Measurements from ENCODE around the gene TNS3.

The TNS3 gene

DNA sequence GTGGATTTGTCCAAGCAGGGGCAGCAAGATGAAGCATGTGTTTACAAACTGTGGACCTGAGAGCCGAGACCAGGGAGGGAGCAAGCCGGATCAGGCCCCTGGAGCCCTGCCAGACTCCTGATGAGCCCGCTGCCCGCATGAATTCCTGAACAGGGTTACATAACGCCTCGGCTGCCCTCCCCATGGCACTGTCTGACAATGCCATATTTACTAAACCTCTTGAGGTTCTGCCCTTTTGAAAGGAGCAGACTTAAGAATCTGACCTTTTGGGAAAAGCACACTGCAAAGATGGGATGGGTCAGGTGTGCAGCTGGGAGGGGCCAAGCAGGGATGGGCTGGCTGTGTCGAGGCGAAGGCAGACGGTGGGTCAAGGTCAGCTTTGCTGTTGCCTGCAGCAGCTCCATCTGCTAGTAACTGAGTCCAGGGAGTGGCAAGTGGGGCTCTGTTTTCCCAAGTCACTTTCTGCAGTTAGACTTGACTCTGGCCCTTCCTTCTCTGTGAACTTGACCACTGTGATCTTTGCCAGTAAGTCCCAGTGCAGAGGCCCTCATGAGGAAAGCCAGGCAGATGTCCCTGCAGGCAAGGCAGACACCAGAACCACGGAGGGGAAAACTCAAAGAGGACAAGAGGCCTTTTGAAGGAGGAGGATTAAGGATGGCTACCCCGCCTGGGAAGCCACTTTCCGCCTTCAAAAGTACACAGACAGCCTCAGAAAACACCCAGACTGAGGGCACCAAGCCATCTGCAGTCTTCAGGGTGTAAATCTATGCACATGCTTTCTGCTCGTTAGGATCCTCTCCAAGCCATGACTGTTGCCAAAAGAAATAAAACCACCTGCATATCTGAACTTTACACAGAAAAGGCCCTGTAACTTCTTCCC, 175.8 kb downstream of the TNS3 start:
- peaks cover 0 to 5% of the 10 kb centered on the region in 2 donors for H3K36me3 ChIP-seq (ENCODE audit: control insufficient read depth in 2 of 2, insufficient read depth in 2 of 2, low read length in 2 of 2)
- H3K4me3 ChIP-seq (ENCODE audit: low read length in 2 of 2): peak overlapping the region in 1 of 2 donors; percentile 35
- H3K27me3 ChIP-seq (ENCODE audit: control insufficient read depth in 1 of 2, insufficient read depth in 2 of 2, low read length in 2 of 2): no peaks in the 10 kb centered on the region
- peak overlapping the region in 1 of 2 donors; percentile 47 for H3K9ac ChIP-seq (ENCODE audit: low read length in 2 of 2)
- peak overlapping the region; percentile 67 for H3K27ac ChIP-seq (ENCODE audit: low read length)
- no peaks in the 10 kb centered on the region for H3K9me3 ChIP-seq (ENCODE audit: control insufficient read depth in 2 of 2, low read length in 2 of 2)
- H3K4me1 ChIP-seq (ENCODE audit: control insufficient read depth, insufficient read depth, low read length): peaks cover 33% of the 10 kb centered on the region

DNA sequence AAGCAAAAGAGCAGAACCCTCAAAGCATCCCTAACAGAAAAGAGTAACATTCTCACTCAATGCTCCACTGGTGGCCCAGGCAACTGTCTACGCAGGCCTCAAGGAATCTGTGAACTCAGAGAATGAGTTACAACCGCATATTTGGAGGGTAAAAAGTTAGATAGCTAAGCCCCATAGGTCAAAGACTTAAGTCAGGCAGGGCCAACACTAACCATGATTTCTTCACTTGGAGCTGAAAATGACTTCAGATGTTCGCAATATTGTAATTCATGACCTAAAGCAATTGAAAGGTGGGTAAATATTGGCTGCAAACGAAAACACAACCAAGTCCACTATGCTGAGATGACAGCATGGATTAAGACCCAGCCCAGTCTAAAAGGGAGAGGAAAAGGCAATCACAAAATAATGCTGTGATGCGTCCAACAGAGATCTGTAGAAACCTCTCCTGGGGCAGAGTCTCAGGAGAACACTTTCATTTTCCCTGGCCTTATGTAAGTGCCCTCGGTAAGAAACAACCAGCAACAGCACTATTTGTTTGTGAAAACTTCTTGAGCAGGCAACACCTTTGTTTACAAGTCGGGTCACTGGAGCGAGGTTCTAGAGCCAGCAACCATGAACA, 176.5 kb downstream of the TNS3 start:
- H3K36me3 ChIP-seq (ENCODE audit: control insufficient read depth in 2 of 2, insufficient read depth in 2 of 2, low read length in 2 of 2): peaks cover 0 to 3% of the 10 kb centered on the region in 2 donors
- H3K4me3 ChIP-seq (ENCODE audit: low read length in 2 of 2): peak overlapping the region in 1 of 2 donors; percentile 35
- H3K27me3 ChIP-seq (ENCODE audit: control insufficient read depth in 1 of 2, insufficient read depth in 2 of 2, low read length in 2 of 2): no peaks in the 10 kb centered on the region
- H3K4me1 ChIP-seq (ENCODE audit: control insufficient read depth, insufficient read depth, low read length): peaks cover 33% of the 10 kb centered on the region
- H3K9me3 ChIP-seq (ENCODE audit: control insufficient read depth in 2 of 2, low read length in 2 of 2): no peaks in the 10 kb centered on the region
- peak overlapping the region; percentile 67 for H3K27ac ChIP-seq (ENCODE audit: low read length)
- H3K9ac ChIP-seq (ENCODE audit: low read length in 2 of 2): no peak overlapping the region

DNA sequence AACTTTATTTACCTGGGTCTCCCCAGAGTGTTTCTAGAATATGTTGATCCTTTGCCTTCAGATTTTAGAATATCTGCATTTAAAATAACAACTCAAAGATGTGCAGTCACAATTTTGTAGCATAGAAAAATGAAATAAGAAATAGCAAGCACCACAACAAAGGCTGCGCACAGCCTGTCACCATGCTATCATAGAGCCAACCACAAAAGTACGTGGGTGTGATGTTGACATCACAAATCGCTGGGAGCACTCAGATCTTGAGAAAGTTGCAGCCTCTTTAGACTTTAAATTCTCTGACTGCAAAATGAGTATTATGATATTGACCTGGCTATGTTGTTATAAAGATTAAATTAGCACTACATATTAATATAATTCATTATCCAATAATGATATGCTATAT, 177.9 kb downstream of the TNS3 start:
- peaks cover 0 to 2% of the 10 kb centered on the region in 2 donors for H3K36me3 ChIP-seq (ENCODE audit: control insufficient read depth in 2 of 2, insufficient read depth in 2 of 2, low read length in 2 of 2)
- no peak overlapping the region for H3K27ac ChIP-seq (ENCODE audit: low read length)
- no peaks in the 10 kb centered on the region for H3K9me3 ChIP-seq (ENCODE audit: control insufficient read depth in 2 of 2, low read length in 2 of 2)
- no peak overlapping the region for H3K9ac ChIP-seq (ENCODE audit: low read length in 2 of 2)
- H3K4me1 ChIP-seq (ENCODE audit: control insufficient read depth, insufficient read depth, low read length): peaks cover 33% of the 10 kb centered on the region
- no peaks in the 10 kb centered on the region for H3K27me3 ChIP-seq (ENCODE audit: control insufficient read depth in 1 of 2, insufficient read depth in 2 of 2, low read length in 2 of 2)
- no peak overlapping the region for H3K4me3 ChIP-seq (ENCODE audit: low read length in 2 of 2)

DNA sequence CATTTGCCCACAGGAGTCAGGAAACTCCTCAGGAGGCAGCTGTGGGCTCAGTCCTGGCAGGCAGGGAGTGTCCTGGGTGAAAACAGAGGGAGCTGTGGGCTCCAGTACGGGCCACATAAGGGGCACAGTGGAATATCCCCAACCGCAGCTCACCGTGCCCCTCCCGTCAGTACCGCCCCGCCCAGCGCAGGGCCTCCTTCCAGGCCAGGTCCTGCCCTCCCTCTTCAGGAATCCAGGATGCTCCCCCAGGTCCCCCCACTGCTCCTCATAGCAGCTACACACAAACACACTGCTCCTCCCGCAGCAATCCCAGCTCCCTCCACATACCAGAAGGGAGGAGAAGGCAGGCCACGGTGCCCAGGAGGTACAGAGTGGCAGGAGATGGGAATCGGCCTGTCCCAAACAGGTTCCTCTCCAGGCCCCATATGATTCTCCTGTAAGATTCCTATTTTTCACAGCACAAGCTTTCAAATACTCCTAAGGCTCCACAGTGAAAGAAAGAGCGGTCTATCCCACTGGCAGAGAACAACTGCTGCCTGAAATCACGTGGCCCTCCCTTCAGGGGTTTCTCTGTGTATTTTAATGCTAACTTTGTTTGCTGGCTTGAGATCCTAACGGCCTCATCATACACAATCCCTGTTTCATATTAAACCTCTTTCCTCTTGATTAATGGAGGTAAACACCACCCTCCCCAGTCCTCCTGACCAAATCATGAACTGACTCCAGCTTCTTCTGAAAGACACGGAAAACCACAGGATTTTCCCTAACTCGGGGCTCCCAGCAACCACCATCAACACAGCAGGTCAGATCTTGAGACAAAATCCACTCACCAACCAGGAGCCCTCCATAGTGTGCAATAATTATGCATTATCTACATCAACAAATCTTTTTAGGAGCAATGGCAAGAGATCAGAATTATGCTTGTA, 178.7 kb downstream of the TNS3 start:
- peak overlapping the region; percentile 37 for H3K27ac ChIP-seq (ENCODE audit: low read length)
- no peaks in the 10 kb centered on the region for H3K27me3 ChIP-seq (ENCODE audit: control insufficient read depth in 1 of 2, insufficient read depth in 2 of 2, low read length in 2 of 2)
- H3K4me1 ChIP-seq (ENCODE audit: control insufficient read depth, insufficient read depth, low read length): peaks cover 33% of the 10 kb centered on the region
- H3K36me3 ChIP-seq (ENCODE audit: control insufficient read depth in 2 of 2, insufficient read depth in 2 of 2, low read length in 2 of 2): peaks cover 0 to 2% of the 10 kb centered on the region in 2 donors
- H3K9ac ChIP-seq (ENCODE audit: low read length in 2 of 2): no peak overlapping the region
- H3K4me3 ChIP-seq (ENCODE audit: low read length in 2 of 2): peak overlapping the region in 1 of 2 donors; percentile 29
- H3K9me3 ChIP-seq (ENCODE audit: control insufficient read depth in 2 of 2, low read length in 2 of 2): no peaks in the 10 kb centered on the region

DNA sequence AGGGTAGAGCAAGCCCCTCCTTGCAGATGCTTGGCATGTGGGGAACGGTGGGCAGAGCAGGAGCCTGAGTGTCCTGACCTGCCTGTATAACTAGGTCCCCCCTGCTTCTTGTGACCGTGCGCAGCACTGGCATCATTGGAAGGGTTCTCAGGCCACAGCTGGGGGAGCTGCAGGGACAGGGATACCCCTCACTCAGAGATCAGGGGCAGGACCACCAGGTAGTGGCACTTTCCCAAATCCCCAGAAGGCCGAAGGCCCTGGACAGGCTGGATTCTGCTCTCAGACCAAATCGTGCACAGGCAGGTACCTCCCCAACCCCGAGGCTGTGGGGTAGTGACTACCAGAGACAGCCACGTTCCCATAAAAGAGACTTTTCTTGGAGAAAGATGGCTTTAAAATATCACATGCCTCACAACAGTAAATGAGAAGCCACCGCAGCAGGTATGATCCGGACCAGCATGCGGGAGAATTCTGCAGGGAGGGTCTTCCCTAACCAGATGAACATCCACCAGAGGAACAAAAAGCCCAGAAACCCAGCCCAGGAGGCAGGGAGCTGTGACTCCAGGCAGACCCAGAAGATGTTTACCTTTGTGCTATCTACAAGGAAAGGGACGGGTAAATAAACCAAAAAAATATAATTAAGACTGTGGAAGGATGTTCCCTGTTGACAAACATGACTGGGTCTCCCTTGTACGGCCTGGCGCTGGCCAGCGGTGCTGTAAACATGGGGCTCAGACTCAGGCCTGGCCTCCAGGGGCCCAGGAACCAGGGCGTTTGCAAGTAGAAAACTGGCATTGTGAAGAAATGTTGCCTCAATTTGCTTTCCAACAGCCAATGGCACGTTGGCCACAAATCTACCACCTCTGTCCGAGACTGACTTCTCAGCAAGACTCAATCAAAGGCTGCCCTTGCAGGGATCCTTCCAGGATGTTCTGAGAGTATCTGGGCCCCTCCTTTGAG, 180.0 kb downstream of the TNS3 start:
- no peak overlapping the region for H3K27ac ChIP-seq (ENCODE audit: low read length)
- peaks cover 0 to 3% of the 10 kb centered on the region in 2 donors for H3K36me3 ChIP-seq (ENCODE audit: control insufficient read depth in 2 of 2, insufficient read depth in 2 of 2, low read length in 2 of 2)
- H3K9ac ChIP-seq (ENCODE audit: low read length in 2 of 2): no peak overlapping the region
- H3K9me3 ChIP-seq (ENCODE audit: control insufficient read depth in 2 of 2, low read length in 2 of 2): no peaks in the 10 kb centered on the region
- H3K27me3 ChIP-seq (ENCODE audit: control insufficient read depth in 1 of 2, insufficient read depth in 2 of 2, low read length in 2 of 2): no peaks in the 10 kb centered on the region
- H3K4me3 ChIP-seq (ENCODE audit: low read length in 2 of 2): no peak overlapping the region
- H3K4me1 ChIP-seq (ENCODE audit: control insufficient read depth, insufficient read depth, low read length): peaks cover 29% of the 10 kb centered on the region

DNA sequence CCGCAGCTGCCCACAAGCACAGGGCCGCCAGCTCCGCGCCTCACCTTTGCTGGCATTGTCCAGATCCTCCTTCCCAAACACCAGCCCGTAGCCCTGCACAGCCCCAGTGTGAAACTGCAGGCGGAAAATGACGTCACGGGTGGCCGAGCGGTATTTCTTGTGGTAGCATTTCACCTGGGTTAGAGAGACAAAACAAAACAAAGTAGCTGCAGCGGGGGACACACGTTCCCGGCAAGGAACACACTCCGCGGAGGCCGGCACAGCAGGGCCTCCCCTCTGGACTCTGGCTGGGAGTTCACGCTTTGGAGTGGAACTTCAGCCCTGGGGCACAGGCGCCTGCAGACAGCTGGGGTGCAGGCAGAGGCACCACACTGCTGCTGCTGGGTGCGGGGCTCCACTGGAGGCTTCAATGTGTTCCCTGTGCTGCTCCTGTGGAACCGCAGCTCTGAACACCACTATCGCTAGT, 181.1 kb downstream of the TNS3 start:
- Histone ChIP-seq H3K4me3 (ENCODE audit: low read length in 2 of 2) (no peak overlapping the region), H3K9me3 (ENCODE audit: control insufficient read depth in 2 of 2, low read length in 2 of 2) (no peaks in the 10 kb centered on the region), H3K27ac (ENCODE audit: low read length) (no peak overlapping the region), H3K27me3 (ENCODE audit: control insufficient read depth in 1 of 2, insufficient read depth in 2 of 2, low read length in 2 of 2) (no peaks in the 10 kb centered on the region), H3K9ac (ENCODE audit: low read length in 2 of 2) (no peak overlapping the region), H3K36me3 (ENCODE audit: control insufficient read depth in 2 of 2, insufficient read depth in 2 of 2, low read length in 2 of 2) (peaks cover 7 to 12% of the 10 kb centered on the region in 2 donors), H3K4me1 (ENCODE audit: control insufficient read depth, insufficient read depth, low read length) (peaks cover 18% of the 10 kb centered on the region)

DNA sequence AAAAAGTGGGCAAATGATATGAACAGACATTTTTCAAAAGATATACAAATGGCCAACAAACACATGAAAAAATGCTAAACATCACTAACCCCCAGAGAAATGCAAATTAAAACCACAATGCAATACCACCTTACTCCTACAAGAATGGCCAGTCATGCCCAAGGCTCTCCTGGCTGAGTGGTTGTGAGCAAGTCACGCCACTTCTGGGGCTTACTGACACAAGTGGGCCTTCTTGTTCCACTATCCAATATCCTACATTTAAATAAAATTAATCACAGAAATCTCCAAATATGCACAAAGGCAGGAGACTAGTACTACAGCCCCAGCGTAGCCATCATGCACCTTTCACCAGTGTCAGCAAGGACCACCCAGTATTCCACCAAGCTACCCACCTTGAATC, 181.9 kb downstream of the TNS3 start:
- Histone ChIP-seq H3K27ac (ENCODE audit: low read length) (no peak overlapping the region), H3K4me3 (ENCODE audit: low read length in 2 of 2) (no peak overlapping the region), H3K27me3 (ENCODE audit: control insufficient read depth in 1 of 2, insufficient read depth in 2 of 2, low read length in 2 of 2) (no peaks in the 10 kb centered on the region), H3K36me3 (ENCODE audit: control insufficient read depth in 2 of 2, insufficient read depth in 2 of 2, low read length in 2 of 2) (peaks cover 12 to 20% of the 10 kb centered on the region in 2 donors), H3K9ac (ENCODE audit: low read length in 2 of 2) (no peak overlapping the region), H3K4me1 (ENCODE audit: control insufficient read depth, insufficient read depth, low read length) (peaks cover 10% of the 10 kb centered on the region), H3K9me3 (ENCODE audit: control insufficient read depth in 2 of 2, low read length in 2 of 2) (no peaks in the 10 kb centered on the region)

DNA sequence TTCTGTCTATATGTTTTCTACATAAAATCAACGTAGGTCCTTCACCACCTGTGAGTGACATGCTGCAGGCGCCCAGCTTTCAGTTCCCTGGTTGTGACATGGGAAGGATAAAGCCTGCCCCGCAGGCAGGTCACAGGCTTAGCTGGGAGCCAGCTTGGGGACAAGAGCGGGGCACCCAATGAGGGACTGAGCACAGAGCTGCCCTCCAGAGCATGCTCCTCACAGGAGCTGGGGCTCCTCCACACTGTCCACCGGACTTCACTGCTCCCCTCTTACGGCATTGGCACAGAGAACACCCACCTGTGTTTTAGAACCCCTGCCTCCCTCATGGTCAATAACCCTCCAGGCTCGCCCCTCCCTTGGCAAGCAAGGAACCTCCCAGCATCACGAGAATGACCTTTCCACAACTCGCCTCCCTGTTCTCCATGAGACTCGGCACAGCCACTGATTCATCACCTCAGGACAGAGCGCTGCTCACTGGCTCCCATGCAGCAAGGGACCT, 187.1 kb downstream of the TNS3 start:
- H3K36me3 ChIP-seq (ENCODE audit: control insufficient read depth in 2 of 2, insufficient read depth in 2 of 2, low read length in 2 of 2): peaks cover 24 to 31% of the 10 kb centered on the region in 2 donors
- H3K9me3 ChIP-seq (ENCODE audit: control insufficient read depth in 2 of 2, low read length in 2 of 2): no peaks in the 10 kb centered on the region
- no peaks in the 10 kb centered on the region for H3K27me3 ChIP-seq (ENCODE audit: control insufficient read depth in 1 of 2, insufficient read depth in 2 of 2, low read length in 2 of 2)
- no peak overlapping the region for H3K4me3 ChIP-seq (ENCODE audit: low read length in 2 of 2)
- peaks cover 13% of the 10 kb centered on the region for H3K4me1 ChIP-seq (ENCODE audit: control insufficient read depth, insufficient read depth, low read length)
- H3K9ac ChIP-seq (ENCODE audit: low read length in 2 of 2): no peak overlapping the region
- no peak overlapping the region for H3K27ac ChIP-seq (ENCODE audit: low read length)

DNA sequence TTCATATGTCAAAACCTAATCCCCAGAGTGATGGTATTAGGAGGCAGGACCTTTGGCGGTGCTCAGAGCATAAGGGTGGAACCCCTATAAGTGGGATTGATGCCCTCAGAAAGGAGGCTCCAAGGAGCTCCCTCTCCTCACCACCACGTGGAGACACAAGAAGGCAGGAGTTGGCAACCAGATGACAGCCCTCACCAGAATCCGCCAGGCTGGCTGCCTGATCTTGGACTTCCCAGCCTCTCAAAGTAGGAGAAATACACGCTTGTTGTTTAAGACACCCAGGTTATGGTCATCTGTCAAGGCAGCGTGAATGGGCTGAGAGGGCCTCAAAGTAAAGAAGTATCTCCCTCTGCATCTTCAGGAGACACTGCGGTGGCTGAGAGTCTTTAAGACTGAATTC, 187.7 kb downstream of the TNS3 start:
- peaks cover 13% of the 10 kb centered on the region for H3K4me1 ChIP-seq (ENCODE audit: control insufficient read depth, insufficient read depth, low read length)
- no peak overlapping the region for H3K4me3 ChIP-seq (ENCODE audit: low read length in 2 of 2)
- no peak overlapping the region for H3K27ac ChIP-seq (ENCODE audit: low read length)
- H3K27me3 ChIP-seq (ENCODE audit: control insufficient read depth in 1 of 2, insufficient read depth in 2 of 2, low read length in 2 of 2): no peaks in the 10 kb centered on the region
- no peak overlapping the region for H3K9ac ChIP-seq (ENCODE audit: low read length in 2 of 2)
- peaks cover 27 to 31% of the 10 kb centered on the region in 2 donors for H3K36me3 ChIP-seq (ENCODE audit: control insufficient read depth in 2 of 2, insufficient read depth in 2 of 2, low read length in 2 of 2)
- H3K9me3 ChIP-seq (ENCODE audit: control insufficient read depth in 2 of 2, low read length in 2 of 2): no peaks in the 10 kb centered on the region

Data from stomach smooth muscle (tissue), 2 donors.